ENCODE data around the gene ALDH1A1.

- TF ChIP-seq POLR2A (IDR thresholded peaks at IDR 0.05) (no peak), CTCF (IDR thresholded peaks at IDR 0.05) (no peak)
Observed at GRCh38 chr9:72977670-72978069, 24.8 kb upstream of the ALDH1A1 start.

Measured in esophagus squamous epithelium (tissue), 4 donors.